H1 (cell line): Measurements from ENCODE around the gene AMOT. TPM values are rescaled to one million over a fixed set of nuclear protein-coding genes. Genes with fewer than 3 reads are reported as not detected.
A peak's percentile ranks its signal among the peaks of the same experiment; 100 is the strongest.

Experiments
- CTCF ChIA-PET: fragments of 300-600 bp; sonication (Branson Sonifier 250); formaldehyde crosslinking; loops from one replicate; lab custom pipeline; 2021; ENCODE audit not compliant: partially characterized antibody; lab: Charles Lee
- POLR2A ChIA-PET: fragments of 300-600 bp; sonication (Branson Sonifier 250); formaldehyde crosslinking; loops from one replicate; lab custom pipeline; 2021; ENCODE audit warnings: inconsistent platforms; ENCODE audit not compliant: partially characterized antibody; lab: Charles Lee
- DNase-seq, 2 experiments: peaks; one replicate each; pipeline versions ENCODE4 v3.0.0 to v3.0.0-alpha.2; 2010 to 2022; ENCODE audit warnings: low spot score in 2 of 2, low read depth in 1 of 2, mixed read lengths in 1 of 2
- FAIRE-seq: peaks from 2 replicates; lab custom pipeline; 2011; peaks lifted over from hg19 to GRCh38; lab: Jason Lieb, UNC
- H2AFZ ChIP-seq: 2 replicates; pipeline ENCODE4 v1.8.1; 2012; ENCODE audit warnings: low read length, inconsistent platforms
- H2AK5ac ChIP-seq: 2 replicates; pipeline ENCODE4 v1.6.1; 2013; ENCODE audit warnings: low read depth, low read length
- H2BK120ac ChIP-seq: replicated peaks from 2 replicates; pipeline ENCODE3; 2013; ENCODE audit warnings: low read depth, low read length, inconsistent platforms
- H2BK12ac ChIP-seq: 2 replicates; pipeline ENCODE4 v1.6.1; 2013; ENCODE audit warnings: low read depth, low read length
- H2BK15ac ChIP-seq: 2 replicates; pipeline ENCODE4 v1.6.1; 2013; ENCODE audit warnings: low read length
- H2BK20ac ChIP-seq: 2 replicates; pipeline ENCODE4 v1.6.1; 2013; ENCODE audit warnings: low read length
- H2BK5ac ChIP-seq: 2 replicates; pipeline ENCODE4 v1.6.1; 2013; ENCODE audit warnings: low read depth, low read length
- H3K14ac ChIP-seq: 2 replicates; pipeline ENCODE4 v1.6.1; 2013; ENCODE audit warnings: inconsistent platforms; ENCODE audit not compliant: insufficient read length
- H3K18ac ChIP-seq: 2 replicates; pipeline ENCODE4 v1.6.1; 2013; ENCODE audit warnings: low read length; ENCODE audit errors: extremely low read depth
- H3K23ac ChIP-seq: 2 replicates; pipeline ENCODE4 v1.6.1; 2013; ENCODE audit warnings: inconsistent platforms; ENCODE audit not compliant: insufficient read length
- H3K23me2 ChIP-seq: 2 replicates; pipeline ENCODE4 v1.6.1; 2013; ENCODE audit warnings: low read depth, low read length
- H3K27ac ChIP-seq: 2 replicates; pipeline ENCODE4 v1.6.1; 2011; ENCODE audit warnings: low read depth, low read length, inconsistent platforms
- H3K27me3 ChIP-seq, 4 experiments: replicated peaks in 1 of 4; 1 replicate in 1 of 4; 2 replicates in 3 of 4; pipeline versions ENCODE4 v1.6.1 to v1.8.1; 2011 to 2013; ENCODE audit warnings: low read length in 3 of 4, mild to moderate bottlenecking in 3 of 4, inconsistent platforms in 2 of 4, mixed read lengths in 2 of 4, moderate library complexity in 1 of 4; ENCODE audit not compliant: control insufficient read depth in 3 of 4, insufficient read depth in 3 of 4; ENCODE audit errors: extremely low read depth in 1 of 4
- H3K36me3 ChIP-seq, 4 experiments: 2 replicates each; pipeline versions ENCODE4 v1.6.1 to v1.8.1; 2011 to 2013; ENCODE audit warnings: mild to moderate bottlenecking in 4 of 4, low read length in 3 of 4, moderate library complexity in 2 of 4, control low read depth in 1 of 4, inconsistent platforms in 1 of 4; ENCODE audit not compliant: insufficient read depth in 4 of 4, control insufficient read depth in 2 of 4
- H3K4ac ChIP-seq: replicated peaks from 2 replicates; pipeline ENCODE3; 2013; ENCODE audit warnings: low read length, low read depth, mixed read lengths, inconsistent platforms; ENCODE audit not compliant: insufficient read length
- H3K4me1 ChIP-seq, 4 experiments: replicated peaks in 1 of 4; 1 replicate in 1 of 4; 2 replicates in 3 of 4; pipeline versions ENCODE4 v1.6.1 to v1.8.1; 2011 to 2013; ENCODE audit warnings: low read length in 3 of 4, inconsistent platforms in 2 of 4, mixed read lengths in 1 of 4; ENCODE audit not compliant: insufficient read depth in 4 of 4, control insufficient read depth in 3 of 4
- H3K4me2 ChIP-seq, 2 experiments: 2 replicates each; pipeline versions ENCODE4 v1.6.1 to v1.8.1; 2011 to 2013; ENCODE audit warnings: low read depth in 2 of 2, low read length in 2 of 2, control low read depth in 1 of 2, inconsistent platforms in 1 of 2, mild to moderate bottlenecking in 1 of 2; ENCODE audit not compliant: insufficient read depth in 1 of 2
- H3K4me3 ChIP-seq, 4 experiments: fragments of 200-600, 300-600 bp in 1 of 4; sonication (generic), shearing (Covaris generic), sonication (Bioruptor Twin) in 1 of 4; 2 replicates each; pipeline versions ENCODE4 v1.5.1 to v1.8.1; 2011 to 2016; ENCODE audit warnings: low read length in 4 of 4, low read depth in 3 of 4, control low read depth in 2 of 4, inconsistent platforms in 2 of 4, mild to moderate bottlenecking in 2 of 4, mixed read lengths in 1 of 4, moderate library complexity in 1 of 4; ENCODE audit not compliant: insufficient read depth in 2 of 4; ENCODE audit errors: extremely low read depth in 1 of 4
- H3K56ac ChIP-seq: replicated peaks from 2 replicates; pipeline ENCODE3; 2013; ENCODE audit warnings: low read depth, mild to moderate bottlenecking, mixed read lengths, low read length, inconsistent platforms; ENCODE audit not compliant: insufficient read length
- H3K79me1 ChIP-seq: 2 replicates; pipeline ENCODE4 v1.6.1; 2013; ENCODE audit warnings: low read depth, low read length, control low read depth
- H3K79me2 ChIP-seq, 2 experiments: 2 replicates each; pipeline versions ENCODE4 v1.6.1 to v1.8.1; 2012 to 2013; ENCODE audit warnings: low read length in 2 of 2, mild to moderate bottlenecking in 2 of 2, inconsistent platforms in 1 of 2; ENCODE audit not compliant: insufficient read depth in 2 of 2, control insufficient read depth in 1 of 2
- H3K9ac ChIP-seq, 4 experiments: replicated peaks in 1 of 4; 1 replicate in 1 of 4; 2 replicates in 3 of 4; pipeline versions ENCODE4 v1.6.1 to v1.8.1; 2011 to 2013; ENCODE audit warnings: low read depth in 3 of 4, low read length in 3 of 4, control low read depth in 2 of 4, mild to moderate bottlenecking in 2 of 4, moderate library complexity in 2 of 4, inconsistent platforms in 1 of 4; ENCODE audit errors: extremely low read depth in 1 of 4
- H3K9me3 ChIP-seq, 2 experiments: 2 replicates each; pipeline versions ENCODE4 v1.6.1 to v1.8.1; 2012 to 2013; ENCODE audit warnings: mild to moderate bottlenecking in 2 of 2, moderate library complexity in 2 of 2, control low read depth in 1 of 2, inconsistent platforms in 1 of 2, low read depth in 1 of 2, low read length in 1 of 2, mixed read lengths in 1 of 2; ENCODE audit not compliant: insufficient read depth in 2 of 2
- H4K20me1 ChIP-seq, 2 experiments: replicated peaks in 1 of 2; 2 replicates each; pipeline versions ENCODE3 to v1.8.1; 2011 to 2013; ENCODE audit warnings: inconsistent platforms in 2 of 2, low read length in 2 of 2, mild to moderate bottlenecking in 1 of 2; ENCODE audit not compliant: insufficient read depth in 2 of 2, control insufficient read depth in 1 of 2
- H4K5ac ChIP-seq: 2 replicates; pipeline ENCODE4 v1.6.1; 2013; ENCODE audit warnings: low read length, low read depth, mixed read lengths, inconsistent platforms; ENCODE audit not compliant: insufficient read length
- H4K8ac ChIP-seq: 2 replicates; pipeline ENCODE4 v1.8.0; 2013; ENCODE audit warnings: mild to moderate bottlenecking, moderate library complexity, low read length, inconsistent platforms; ENCODE audit not compliant: insufficient read depth; ENCODE audit errors: extremely low read depth
- H4K91ac ChIP-seq: replicated peaks from 2 replicates; pipeline ENCODE3; 2013; ENCODE audit warnings: low read length, mixed read lengths, inconsistent platforms; ENCODE audit not compliant: insufficient read length
- ASH2L ChIP-seq: fragments of 200-600, 300-600 bp; sonication (generic); IDR thresholded peaks from one replicate; pipeline ENCODE4 v1.7.1; 2017; ENCODE audit warnings: low read length
- EGR1 ChIP-seq: IDR thresholded peaks from 2 replicates; pipeline ENCODE4 v1.6.1; 2011; ENCODE audit warnings: low read depth, low read length, borderline replicate concordance
- KDM4A ChIP-seq: IDR thresholded peaks from one replicate; pipeline ENCODE4 v1.7.1; 2012; ENCODE audit warnings: low read depth, mild to moderate bottlenecking, moderate library complexity, low read length, inconsistent platforms; ENCODE audit not compliant: severe bottlenecking
- TAF7 ChIP-seq: optimal IDR thresholded peaks from 2 replicates; pipeline ENCODE3; 2011; ENCODE audit warnings: low read depth, mild to moderate bottlenecking, inconsistent platforms, low read length, moderate library complexity, borderline replicate concordance
- WGBS, 2 experiments: shearing (Covaris generic) in 1 of 2; methylation state at CpG; one replicate each; pipeline versions ENCODE4 v1.1.6 to v1.1.7; 2013 to 2015; ENCODE audit warnings: low lambda C conversion rate in 2 of 2, mixed read lengths in 2 of 2, inconsistent platforms in 1 of 2, low coverage in 1 of 2, missing lambda C conversion rate in 1 of 2; ENCODE audit not compliant: insufficient replicate concordance in 2 of 2, insufficient coverage in 1 of 2, insufficient read length in 1 of 2; ENCODE audit errors: extremely low coverage in 1 of 2, missing lambda C conversion rate in 1 of 2; 5-methylcytosine and 5-hydroxymethylcytosine counted together
- long read RNA-seq, 2 experiments: library from RNA in 1 of 2; library from capped mRNA in 1 of 2; stranded (forward); transcript quantifications; one replicate each; pipeline ENCODE4 v2.0.0, GENCODE V29; 2021; ENCODE audit warnings: inconsistent platforms in 1 of 2
- polyA minus RNA-seq, 3 experiments: library from RNA; depleted of rRNA, polyadenylated mRNA; stranded (reverse); fragments of >200 nt; gene quantifications; 1 replicate in 2 of 3; 2 replicates in 1 of 3; pipeline ENCODE4 v1.2.3, GENCODE V29; 2011
- polyA plus RNA-seq, 7 experiments: library from polyadenylated mRNA; depleted of rRNA in 3 of 7; stranded (reverse) in 5 of 7; unstranded in 2 of 7; fragments of >200 nt in 5 of 7; fragments of 200-250 nt in 2 of 7; gene quantifications; 1 replicate in 5 of 7; 2 replicates in 1 of 7; 4 replicates in 1 of 7; pipeline versions ENCODE4 v1.2.1 to v1.2.3, GENCODE V29; 2011 to 2013; ENCODE audit warnings: missing spikeins in 2 of 7, mixed read lengths in 2 of 7
- total RNA-seq: library from RNA; stranded (reverse); fragmentation: NEBNext Ultra II Directional; extraction: Animal tissue kit (Norgen Biotek cat#: 25700); gene quantifications from 2 replicates; pipeline ENCODE4 v1.2.1, GENCODE V29; 2021

AMOT gene, protein sequence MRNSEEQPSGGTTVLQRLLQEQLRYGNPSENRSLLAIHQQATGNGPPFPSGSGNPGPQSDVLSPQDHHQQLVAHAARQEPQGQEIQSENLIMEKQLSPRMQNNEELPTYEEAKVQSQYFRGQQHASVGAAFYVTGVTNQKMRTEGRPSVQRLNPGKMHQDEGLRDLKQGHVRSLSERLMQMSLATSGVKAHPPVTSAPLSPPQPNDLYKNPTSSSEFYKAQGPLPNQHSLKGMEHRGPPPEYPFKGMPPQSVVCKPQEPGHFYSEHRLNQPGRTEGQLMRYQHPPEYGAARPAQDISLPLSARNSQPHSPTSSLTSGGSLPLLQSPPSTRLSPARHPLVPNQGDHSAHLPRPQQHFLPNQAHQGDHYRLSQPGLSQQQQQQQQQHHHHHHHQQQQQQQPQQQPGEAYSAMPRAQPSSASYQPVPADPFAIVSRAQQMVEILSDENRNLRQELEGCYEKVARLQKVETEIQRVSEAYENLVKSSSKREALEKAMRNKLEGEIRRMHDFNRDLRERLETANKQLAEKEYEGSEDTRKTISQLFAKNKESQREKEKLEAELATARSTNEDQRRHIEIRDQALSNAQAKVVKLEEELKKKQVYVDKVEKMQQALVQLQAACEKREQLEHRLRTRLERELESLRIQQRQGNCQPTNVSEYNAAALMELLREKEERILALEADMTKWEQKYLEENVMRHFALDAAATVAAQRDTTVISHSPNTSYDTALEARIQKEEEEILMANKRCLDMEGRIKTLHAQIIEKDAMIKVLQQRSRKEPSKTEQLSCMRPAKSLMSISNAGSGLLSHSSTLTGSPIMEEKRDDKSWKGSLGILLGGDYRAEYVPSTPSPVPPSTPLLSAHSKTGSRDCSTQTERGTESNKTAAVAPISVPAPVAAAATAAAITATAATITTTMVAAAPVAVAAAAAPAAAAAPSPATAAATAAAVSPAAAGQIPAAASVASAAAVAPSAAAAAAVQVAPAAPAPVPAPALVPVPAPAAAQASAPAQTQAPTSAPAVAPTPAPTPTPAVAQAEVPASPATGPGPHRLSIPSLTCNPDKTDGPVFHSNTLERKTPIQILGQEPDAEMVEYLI
- total RNA-seq, result 7.1 and 7.9 TPM in 2 replicates
- polyA plus RNA-seq (2011; rRNA removed), result 2.3 and 3.3 TPM in 2 replicates
- 1.9 TPM for polyA plus RNA-seq (2011; cell fraction: cytosol; rRNA removed)
- polyA plus RNA-seq (2011; cell fraction: nucleus; rRNA removed), result 7.4 TPM
- polyA plus RNA-seq (2012, experiment 1 of 2), result 3.1 to 5.7 TPM (median 4.1 TPM) in 4 replicates
- 0.22 TPM for polyA plus RNA-seq (2012, experiment 2 of 2)
- 3.2 TPM for polyA plus RNA-seq (2013, experiment 1 of 2)
- 2.6 TPM for polyA plus RNA-seq (2013, experiment 2 of 2)
- polyA minus RNA-seq (2011; rRNA and poly(A)+ RNA removed), result 8.9 and 10.2 TPM in 2 replicates
- polyA minus RNA-seq (2011; cell fraction: cytosol; rRNA and poly(A)+ RNA removed), result 5.0 TPM
- 3.8 TPM for polyA minus RNA-seq (2011; cell fraction: nucleus; rRNA and poly(A)+ RNA removed)
- long read RNA-seq, experiment 1, partial matches to known transcripts, result 0 of 2 reads
- long read RNA-seq, experiment 1, other reads (novel, unspliced or antisense), result 2 of 2 reads
- long read RNA-seq, experiment 2, partial matches to known transcripts, result 0 of 1 reads
- long read RNA-seq, experiment 2, other reads (novel, unspliced or antisense), result 1 of 1 reads

DNA sequence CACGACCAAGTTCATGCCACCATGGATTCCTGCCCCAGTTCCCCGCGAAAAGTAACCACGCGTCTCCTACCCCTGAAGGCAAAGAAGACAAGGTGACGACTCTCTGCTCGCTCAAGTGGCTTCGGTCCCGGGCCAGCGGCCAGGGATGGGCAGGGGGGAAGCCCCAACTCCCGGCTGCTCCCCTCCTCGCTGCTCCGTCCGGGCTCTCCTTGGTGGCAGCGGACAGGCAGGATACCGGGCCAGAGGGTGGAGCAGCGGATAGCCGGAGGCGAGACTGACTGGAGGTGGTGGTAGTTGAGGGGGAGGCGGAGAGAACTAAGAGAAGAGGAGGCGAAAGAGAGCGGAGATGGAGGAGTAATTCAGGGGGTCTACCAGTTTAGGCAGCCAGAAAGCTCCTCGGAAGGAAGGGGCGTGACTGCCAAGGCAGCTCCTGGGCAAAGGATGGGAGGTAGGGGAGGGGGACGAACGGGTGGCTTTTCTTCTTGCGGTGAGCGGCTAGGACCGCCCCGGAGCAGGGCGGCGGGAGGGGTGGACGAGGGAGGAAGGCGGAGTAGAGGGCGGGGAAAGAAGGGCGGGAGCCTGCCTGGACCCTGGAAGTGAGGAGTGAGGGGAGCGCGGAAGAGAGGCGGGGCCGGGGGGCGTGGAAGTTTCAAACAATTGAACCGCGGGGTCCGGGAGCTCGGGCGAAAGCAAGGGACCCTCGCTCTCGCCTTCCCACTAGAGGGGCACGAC lies at the start of gene AMOT:
AMOT (minus strand) TSS at position 450 of the 732 bp plus-strand sequence. CDS start 17,705 bp downstream, outside the sequence.
- peak within 1 kb of the TSS; percentile 78 to 93 for H3K4me2 ChIP-seq
- H2BK15ac ChIP-seq, result no peak within 1 kb of the TSS
- ChIA-PET CTCF (interaction anchor here (1.0 kb wide), 1 partner anchor 12 kb away, joined by 3 read pairs; no protein-coding TSS in a partner anchor), POLR2A (interaction anchor here (0.9 to 1.2 kb wide), 3 partner anchors 29 to 122 kb away, joined by 3 to 4 read pairs (median 4); no protein-coding TSS in a partner anchor)
- FAIRE-seq (no peak), DNase-seq (peak; percentile 58 to 75)
- no peak within 1 kb of the TSS for H3K4ac ChIP-seq
- no peak within 1 kb of the TSS for H4K91ac ChIP-seq
- no peak within 1 kb of the TSS for H2BK20ac ChIP-seq
- H3K4me1 ChIP-seq, result no peaks in the 10 kb centered on the region; a peak in 1 of 7 replicates
- peak within 1 kb of the TSS; percentile 74 to 90 (median 82) for H3K4me3 ChIP-seq
- no peaks in the 10 kb centered on the region for H3K79me1 ChIP-seq
- H4K8ac ChIP-seq, result peak within 1 kb of the TSS; percentile 74; the same call in 1 of the 2 replicates
- peaks cover 5 to 21% (median 17%) of the 10 kb centered on the region in 4 experiments for H3K27me3 ChIP-seq
- WGBS, 2 experiments, result 0% methylated on average over 1 of the region's 49 CpGs; no CpG with 5 or more reads in 1 of the 2 experiments
- no peaks in the 10 kb centered on the region for H3K36me3 ChIP-seq
- H2BK12ac ChIP-seq, result no peak within 1 kb of the TSS
- H4K5ac ChIP-seq, result no peak within 1 kb of the TSS
- H3K9me3 ChIP-seq, result no peaks in the 10 kb centered on the region
- peak within 1 kb of the TSS in 1 of 4 experiments; percentile 60; a peak in 2 of 7 replicates for H3K9ac ChIP-seq
- no peak within 1 kb of the TSS for H3K23ac ChIP-seq
- no peak within 1 kb of the TSS for H3K27ac ChIP-seq
- peak within 1 kb of the TSS; percentile 90 for H2AFZ ChIP-seq
- no peak within 1 kb of the TSS for H3K56ac ChIP-seq
- no peak within 1 kb of the TSS; the same call in 1 of the 2 replicates for H3K18ac ChIP-seq
- H2BK120ac ChIP-seq, result no peak within 1 kb of the TSS
- no peaks in the 10 kb centered on the region; the same call in 1 of the 2 replicates for H3K23me2 ChIP-seq
- H4K20me1 ChIP-seq, result no peaks in the 10 kb centered on the region
- H3K79me2 ChIP-seq, result no peaks in the 10 kb centered on the region
- H2AK5ac ChIP-seq, result no peak within 1 kb of the TSS
- H3K14ac ChIP-seq, result no peak within 1 kb of the TSS
- no peak within 1 kb of the TSS for H2BK5ac ChIP-seq
- TF ChIP-seq KDM4A, result peak; percentile 50
- TF ChIP-seq ASH2L, result peak; percentile 56
- no peak for TF ChIP-seq EGR1
- TF ChIP-seq TAF7, result no peak
